ENCODE results near the gene PPP1R12A. TPM values are rescaled to one million over a fixed set of nuclear protein-coding genes. Genes with fewer than 3 reads are reported as not detected.

PPP1R12A gene
- total and polyA plus RNA-seq, 8 donors = 6.1 to 31.7 (median 14.8) TPM

- H3K27ac ChIP-seq = no peak overlapping the region
- no peaks in the 10 kb centered on the region for H3K9me3 ChIP-seq
- intact Hi-C loops (cut with DNase I) = no loop called here
- peaks cover 0 to 9% (median 0%) of the 10 kb centered on the region in 3 donors for H3K4me1 ChIP-seq
- ATAC-seq (no peak), DNase-seq (no peak), FAIRE-seq (peak; percentile 57)
- WGBS, 2 donors = 52 to 53% methylated on average over 1 of the region's 1 CpG
- no peak overlapping the region for H3K4me3 ChIP-seq
- H3K36me3 ChIP-seq = peaks cover 0 to 17% (median 0%) of the 10 kb centered on the region in 3 donors
- H3K27me3 ChIP-seq = no peaks in the 10 kb centered on the region
- no peak for TF ChIP-seq CTCF (IDR thresholded peaks at IDR 0.05)
These were observed 87.5 kb downstream of the PPP1R12A start for GRCh38 chr12:79847417-79847816.

GRCh38 chr12:79844693-79845092, 90.2 kb downstream of the PPP1R12A start:
- no peak for DNase-seq
- Histone ChIP-seq H3K9me3 (no peaks in the 10 kb centered on the region), H3K27ac (no peak overlapping the region), H3K4me3 (no peak overlapping the region), H3K36me3 (peaks cover 0 to 17% (median 0%) of the 10 kb centered on the region in 3 donors), H3K27me3 (no peaks in the 10 kb centered on the region), H3K4me1 (peaks cover 0 to 9% (median 0%) of the 10 kb centered on the region in 3 donors)
- FAIRE-seq = no peak
- no peak for ATAC-seq
- no peak for TF ChIP-seq CTCF (IDR thresholded peaks at IDR 0.05)
- intact Hi-C loops (cut with DNase I) = no loop called here

GRCh38 chr12:79843978-79844377, 90.9 kb downstream of the PPP1R12A start:
- no peaks in the 10 kb centered on the region for H3K27me3 ChIP-seq
- no peaks in the 10 kb centered on the region for H3K9me3 ChIP-seq
- no peak for FAIRE-seq
- intact Hi-C loops (cut with DNase I) = no loop called here
- H3K4me3 ChIP-seq = no peak overlapping the region
- H3K27ac ChIP-seq = no peak overlapping the region
- 94 to 99% methylated on average over 3 of the region's 3 CpGs for WGBS, 2 donors
- no peak for TF ChIP-seq CTCF (IDR thresholded peaks at IDR 0.05)
- H3K4me1 ChIP-seq = peaks cover 0 to 9% (median 0%) of the 10 kb centered on the region in 3 donors
- peaks cover 0 to 22% (median 0%) of the 10 kb centered on the region in 3 donors for H3K36me3 ChIP-seq
- DNase-seq = no peak
- ATAC-seq = no peak

GRCh38 chr12:79842630-79843029, 92.3 kb downstream of the PPP1R12A start:
- H3K27me3 ChIP-seq = no peaks in the 10 kb centered on the region
- FAIRE-seq (no peak), ATAC-seq (no peak), DNase-seq (no peak)
- TF ChIP-seq CTCF (IDR thresholded peaks at IDR 0.05) = no peak
- 94 to 98% methylated on average over 2 of the region's 2 CpGs for WGBS, 2 donors
- H3K4me1 ChIP-seq = peaks cover 0 to 4% (median 0%) of the 10 kb centered on the region in 3 donors
- intact Hi-C loops (cut with DNase I) = no loop called here
- no peaks in the 10 kb centered on the region for H3K9me3 ChIP-seq
- peaks cover 0 to 23% (median 0%) of the 10 kb centered on the region in 3 donors for H3K36me3 ChIP-seq
- H3K27ac ChIP-seq = no peak overlapping the region
- H3K4me3 ChIP-seq = no peak overlapping the region

- Histone ChIP-seq H3K27me3 (no peaks in the 10 kb centered on the region), H3K4me1 (no peaks in the 10 kb centered on the region), H3K36me3 (peaks cover 0 to 23% (median 0%) of the 10 kb centered on the region in 3 donors), H3K4me3 (no peak overlapping the region), H3K27ac (no peak overlapping the region), H3K9me3 (no peaks in the 10 kb centered on the region)
- no peak for DNase-seq
- intact Hi-C loops (cut with DNase I) = no loop called here
- no peak for FAIRE-seq
- WGBS, 2 donors = 71 to 73% methylated on average over 4 of the region's 4 CpGs
- ATAC-seq = no peak
- TF ChIP-seq CTCF (IDR thresholded peaks at IDR 0.05) = no peak
These were observed 93.0 kb downstream of the PPP1R12A start for GRCh38 chr12:79841878-79842265.
